Peyer's patch (tissue), 4 donors: ENCODE results near the gene ARCN1.

ENCODE experiments used
- CTCF ChIP-seq, 6 experiments: fragments of 450-650 bp in 4 of 6; fragments of 200-600 bp in 2 of 6; sonication (generic) in 1 of 6; IDR thresholded peaks; one replicate each; pipeline ENCODE4 v1.5.1; 2017 to 2019; ENCODE audit warnings: antibody characterized with exemption in 6 of 6, mild to moderate bottlenecking in 3 of 6, moderate library complexity in 1 of 6
- POLR2A ChIP-seq, 2 donors: fragments of 450-650 bp; IDR thresholded peaks; one replicate each; pipeline ENCODE4 v1.5.1; 2017; ENCODE audit warnings: antibody characterized with exemption in 2 of 2, mild to moderate bottlenecking in 2 of 2, moderate library complexity in 2 of 2

GRCh38 chr11:118622376-118623268, 50.4 kb downstream of the ARCN1 start:
- no peak for TF ChIP-seq CTCF (IDR thresholded peaks at IDR 0.05)
- TF ChIP-seq POLR2A (IDR thresholded peaks at IDR 0.05), result no peak
